Breast epithelium (tissue), 3 donors: Measurements from ENCODE around the gene SPIRE1.

Source experiments
- CTCF ChIP-seq, 3 donors: fragments of 450-650 bp; IDR thresholded peaks; one replicate each; pipeline ENCODE4 v1.5.1; 2016 to 2017; ENCODE audit warnings: antibody characterized with exemption in 3 of 3, mild to moderate bottlenecking in 3 of 3, moderate library complexity in 3 of 3
- POLR2A ChIP-seq: fragments of 450-650 bp; IDR thresholded peaks from one replicate; pipeline ENCODE4 v1.6.1; 2016; ENCODE audit warnings: antibody characterized with exemption, mild to moderate bottlenecking, moderate library complexity
- POLR2AphosphoS5 ChIP-seq, 3 donors: sonication (generic); formaldehyde crosslinking; IDR thresholded peaks; one replicate each; pipeline ENCODE4 v1.6.1; 2017; ENCODE audit warnings: antibody characterized with exemption in 3 of 3

GRCh38 chr18:12585218-12585617 lies 72.7 kb downstream of the SPIRE1 start:
- TF ChIP-seq POLR2A (no peak), CTCF (IDR thresholded peaks at IDR 0.05) (no peak), POLR2AphosphoS5 (IDR thresholded peaks at IDR 0.05) (no peak)
